GM12891 (cell line): ENCODE measurements around the gene SLC46A3. TPM values are rescaled to one million over a fixed set of nuclear protein-coding genes. Genes with fewer than 3 reads are reported as not detected.

Source experiments
- DNase-seq: peaks from one replicate; pipeline ENCODE4 v3.0.0; 2011; ENCODE audit warnings: low spot score; ENCODE audit not compliant: insufficient read length
- FAIRE-seq: peaks from 2 replicates; lab custom pipeline; 2011; peaks lifted over from hg19 to GRCh38; lab: Jason Lieb, UNC
- PAX5 ChIP-seq: IDR thresholded peaks from 2 replicates; pipeline ENCODE4 v1.6.1; 2011; ENCODE audit warnings: low read length, moderate library complexity, mild to moderate bottlenecking; ENCODE audit not compliant: insufficient read depth, severe bottlenecking
- POLR2A ChIP-seq: IDR thresholded peaks from 2 replicates; pipeline ENCODE4 v1.6.1; 2011; ENCODE audit warnings: low read depth, low read length, control low read depth
- POLR2AphosphoS5 ChIP-seq: IDR thresholded peaks from 2 replicates; pipeline ENCODE4 v1.6.1; 2011; ENCODE audit warnings: low read depth, low read length, control low read depth
- POU2F2 ChIP-seq: IDR thresholded peaks from 2 replicates; pipeline ENCODE4 v1.6.1; 2011; ENCODE audit warnings: low read depth, mild to moderate bottlenecking, control low read depth, low read length, moderate library complexity
- SPI1 ChIP-seq: IDR thresholded peaks from 2 replicates; pipeline ENCODE4 v1.6.1; 2011; ENCODE audit warnings: low read depth, low read length, control low read depth
- TAF1 ChIP-seq: IDR thresholded peaks from 2 replicates; pipeline ENCODE4 v1.6.1; 2011; ENCODE audit warnings: low read depth, low read length, control low read depth
- polyA plus RNA-seq: library from polyadenylated mRNA; unstranded; fragments of >200 nt; gene quantifications from one replicate; pipeline ENCODE4 v1.2.1, GENCODE V29; 2012; ENCODE audit warnings: low read depth, missing spikeins, inconsistent platforms; ENCODE audit not compliant: missing spikeins

The SLC46A3 gene, protein sequence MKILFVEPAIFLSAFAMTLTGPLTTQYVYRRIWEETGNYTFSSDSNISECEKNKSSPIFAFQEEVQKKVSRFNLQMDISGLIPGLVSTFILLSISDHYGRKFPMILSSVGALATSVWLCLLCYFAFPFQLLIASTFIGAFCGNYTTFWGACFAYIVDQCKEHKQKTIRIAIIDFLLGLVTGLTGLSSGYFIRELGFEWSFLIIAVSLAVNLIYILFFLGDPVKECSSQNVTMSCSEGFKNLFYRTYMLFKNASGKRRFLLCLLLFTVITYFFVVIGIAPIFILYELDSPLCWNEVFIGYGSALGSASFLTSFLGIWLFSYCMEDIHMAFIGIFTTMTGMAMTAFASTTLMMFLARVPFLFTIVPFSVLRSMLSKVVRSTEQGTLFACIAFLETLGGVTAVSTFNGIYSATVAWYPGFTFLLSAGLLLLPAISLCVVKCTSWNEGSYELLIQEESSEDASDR
- polyA plus RNA-seq, result 6.2 TPM

DNA sequence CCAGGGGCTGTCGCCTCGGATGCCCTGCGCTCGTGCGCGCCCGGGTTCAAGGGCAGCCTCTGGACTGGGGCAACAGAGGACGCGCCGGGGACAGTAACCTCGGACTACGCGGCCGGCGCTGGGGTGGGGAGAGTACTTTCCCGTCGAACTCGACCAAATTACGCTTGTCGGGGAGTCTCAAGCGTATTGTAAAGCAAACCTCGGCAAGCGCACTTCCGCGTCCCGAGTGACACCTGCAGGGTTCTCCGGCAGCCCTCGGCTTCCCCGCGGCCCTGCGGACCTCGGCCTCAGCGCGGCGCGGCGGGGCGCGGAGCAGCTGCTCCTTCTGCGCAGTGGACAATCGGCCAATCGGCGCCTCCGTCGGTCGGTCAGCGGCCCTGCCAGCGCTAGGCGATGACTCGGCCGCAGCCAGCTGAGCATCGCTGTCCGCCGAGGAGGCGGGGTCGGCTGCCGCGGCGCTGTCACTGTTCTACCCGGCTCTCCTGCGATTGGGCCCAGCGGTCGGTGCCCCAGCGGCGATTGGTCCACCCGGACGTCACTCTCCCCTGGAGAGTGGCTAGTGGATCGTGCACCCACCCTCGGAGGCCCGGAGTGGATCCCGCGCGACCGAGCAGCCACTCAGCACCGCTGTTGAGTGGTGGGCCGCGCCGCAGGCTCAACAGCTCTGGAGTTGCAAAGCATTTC lies at the start of gene SLC46A3:
Gene SLC46A3 (minus strand): TSS at position 428 of the 684 bp plus-strand sequence. CDS start 972 bp downstream, outside the sequence.
- FAIRE-seq (peak; percentile 97), DNase-seq (peak; percentile 95)
- TF ChIP-seq SPI1 (0 out of 2 replicates have a peak, but pooled peaks have one; percentile 33), PAX5 (no peak), POLR2A (peak; percentile 60), POLR2AphosphoS5 (peak; percentile 40; the same call in 1 of the 2 replicates)

DNA sequence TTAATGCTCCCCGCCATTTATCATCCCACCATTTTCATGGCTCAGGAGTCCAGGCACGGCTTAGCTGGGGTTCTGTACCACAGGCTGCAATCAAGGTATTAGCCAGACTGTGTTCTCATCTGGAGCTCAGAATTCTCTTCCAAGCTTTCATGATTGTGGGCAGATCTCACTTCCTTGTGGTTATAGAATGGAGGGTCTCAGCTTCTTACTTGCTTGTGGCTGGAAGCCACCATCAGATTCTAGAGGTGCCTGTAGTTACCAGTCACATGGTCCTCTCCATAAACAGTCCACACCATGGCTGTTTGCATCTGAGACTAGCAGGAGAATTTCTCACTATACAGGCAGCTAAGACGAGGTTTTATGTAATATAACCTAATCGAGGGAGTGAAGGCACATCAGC lies 45.1 kb upstream of the SLC46A3 start:
- DNase-seq, result no peak
- TF ChIP-seq PAX5 (no peak), SPI1 (no peak), POLR2A (no peak), POU2F2 (no peak), TAF1 (no peak), POLR2AphosphoS5 (no peak)
- no peak for FAIRE-seq

GRCh38 chr13:28761586-28761985 lies 42.8 kb upstream of the SLC46A3 start:
- TF ChIP-seq TAF1, result no peak
- no peak for TF ChIP-seq POLR2A
- TF ChIP-seq SPI1, result no peak
- no peak for TF ChIP-seq POU2F2
- no peak for TF ChIP-seq PAX5
- no peak for TF ChIP-seq POLR2AphosphoS5
- FAIRE-seq (no peak), DNase-seq (no peak)

- DNase-seq, result no peak
- TF ChIP-seq SPI1 (no peak), POU2F2 (no peak), POLR2A (no peak), TAF1 (no peak), PAX5 (no peak), POLR2AphosphoS5 (no peak)
- no peak for FAIRE-seq
These were observed 36.7 kb upstream of the SLC46A3 start for GRCh38 chr13:28755546-28755870.

- DNase-seq, result no peak
- TF ChIP-seq SPI1, result no peak
- no peak for TF ChIP-seq TAF1
- no peak for TF ChIP-seq POLR2AphosphoS5
- TF ChIP-seq POU2F2, result no peak
- no peak for TF ChIP-seq POLR2A
- TF ChIP-seq PAX5, result no peak
These were observed 36.2 kb upstream of the SLC46A3 start for GRCh38 chr13:28754698-28755545.

DNA sequence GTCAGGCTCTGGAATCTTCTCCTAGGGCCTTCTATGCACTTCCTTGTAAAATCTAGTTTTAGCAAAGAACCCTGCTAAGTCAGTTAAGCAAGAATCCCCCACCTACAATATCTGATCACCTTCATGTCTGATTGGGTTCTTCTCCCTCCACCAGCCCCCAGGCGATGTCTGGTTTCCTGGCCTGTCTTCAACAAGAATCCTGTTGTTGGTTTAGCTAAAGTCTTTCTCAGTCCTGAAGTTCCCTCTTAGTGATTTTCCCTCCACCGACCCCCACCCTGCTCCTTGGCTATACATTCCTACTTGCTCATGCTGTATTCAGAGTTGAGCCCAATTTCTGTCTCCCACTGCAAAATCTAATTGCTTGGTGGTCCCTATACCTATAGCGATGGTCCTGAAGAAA lies 35.2 kb upstream of the SLC46A3 start:
- DNase-seq (no peak), FAIRE-seq (no peak)
- no peak for TF ChIP-seq POLR2A

More at GRCh38 chr13:28754698-28755545, 36.2 kb upstream of the SLC46A3 start:
- no peak for FAIRE-seq

DNA sequence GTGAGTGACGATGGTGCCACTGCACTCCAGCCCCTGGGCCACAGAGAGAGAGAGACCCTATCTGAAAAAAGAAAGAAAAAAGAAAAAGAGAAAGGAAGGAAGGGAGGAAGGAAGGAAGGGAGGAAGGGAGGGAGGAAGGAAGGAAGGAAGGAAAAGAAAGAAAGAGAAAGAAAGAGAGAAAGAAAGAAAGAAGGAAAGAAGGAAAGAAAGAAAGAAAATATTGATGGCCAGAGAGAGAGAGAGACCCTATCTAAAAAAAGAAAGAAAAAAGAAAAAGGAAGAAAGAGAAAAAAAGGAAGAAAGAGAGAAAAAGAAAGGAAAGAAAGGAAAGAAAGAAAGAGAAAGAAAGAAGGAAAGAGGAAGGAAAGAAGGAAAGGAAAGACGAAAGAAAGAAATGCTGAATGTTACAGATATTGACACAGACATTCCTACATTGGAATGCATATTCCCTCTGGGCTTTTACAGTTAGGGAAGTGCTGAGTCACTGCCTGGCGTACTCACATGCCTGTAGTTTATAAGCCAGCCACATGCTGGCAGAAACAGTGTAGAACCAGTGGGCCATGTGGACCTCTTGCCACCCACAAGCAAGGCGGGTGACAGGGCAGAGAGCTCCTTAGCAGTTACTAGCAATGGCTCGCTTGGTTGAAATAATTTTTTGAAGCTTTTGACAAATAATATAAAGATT lies 34.6 kb upstream of the SLC46A3 start:
- DNase-seq (no peak), FAIRE-seq (no peak)
- TF ChIP-seq POLR2A (no peak), SPI1 (no peak), POU2F2 (no peak), PAX5 (no peak), POLR2AphosphoS5 (no peak), TAF1 (no peak)

- no peak for DNase-seq
- FAIRE-seq, result no peak
- no peak for TF ChIP-seq SPI1
These were observed 32.6 kb upstream of the SLC46A3 start for GRCh38 chr13:28751175-28751960.
